HG02852 (cell line): Measurements from ENCODE around the gene PDLIM3.
"Not testable (repeated sequence)": the region's sequence is repeated elsewhere in the genome, so short reads cannot be mapped to it uniquely, and the experiment has no call there.

Source experiments
- ATAC-seq: cut with Tn5 transposase; IDR thresholded peaks from one replicate; pipeline ENCODE4 v1.9.1; 2021; ENCODE audit warnings: mild to moderate bottlenecking, moderate library complexity; ENCODE audit not compliant: unreplicated experiment

Gene PDLIM3

GRCh38 chr4:185522451-185522850 lies 12.9 kb downstream of the PDLIM3 start:
- ATAC-seq, result no peak

GRCh38 chr4:185520119-185520518 lies 15.2 kb downstream of the PDLIM3 start:
- ATAC-seq, result no peak

GRCh38 chr4:185518494-185518893 lies 16.8 kb downstream of the PDLIM3 start:
- ATAC-seq, result no peak

GRCh38 chr4:185518069-185518468 lies 17.2 kb downstream of the PDLIM3 start:
- ATAC-seq, result no peak

GRCh38 chr4:185515248-185515647 lies 20.1 kb downstream of the PDLIM3 start:
- no peak for ATAC-seq

- ATAC-seq, result no peak
Measured at GRCh38 chr4:185514182-185514697, 21.1 kb downstream of the PDLIM3 start.

- ATAC-seq, result no peak
Measured at GRCh38 chr4:185513489-185514181, 21.7 kb downstream of the PDLIM3 start.

- ATAC-seq, result no peak
Measured at GRCh38 chr4:185512516-185512915, 22.8 kb downstream of the PDLIM3 start.

GRCh38 chr4:185511243-185511642 lies 24.1 kb downstream of the PDLIM3 start:
- ATAC-seq, result not testable (repeated sequence)

- no peak for ATAC-seq
Measured at GRCh38 chr4:185510806-185511205, 24.5 kb downstream of the PDLIM3 start.

GRCh38 chr4:185508181-185508580 lies 27.1 kb downstream of the PDLIM3 start:
- ATAC-seq, result no peak

GRCh38 chr4:185506422-185506821 lies 28.9 kb downstream of the PDLIM3 start:
- no peak for ATAC-seq

- ATAC-seq, result no peak
Measured at GRCh38 chr4:185504098-185505047, 30.9 kb downstream of the PDLIM3 start.

- ATAC-seq, result no peak
Measured at GRCh38 chr4:185502386-185502785, 32.9 kb downstream of the PDLIM3 start.

- no peak for ATAC-seq
Measured at GRCh38 chr4:185500576-185500975, 34.7 kb downstream of the PDLIM3 start.

- ATAC-seq, result no peak
Measured at GRCh38 chr4:185500035-185500434, 35.3 kb downstream of the PDLIM3 start.

- no peak for ATAC-seq
Measured at GRCh38 chr4:185488650-185489049, 46.7 kb downstream of the PDLIM3 start.

- ATAC-seq, result no peak
Measured at GRCh38 chr4:185481401-185481800, 53.9 kb downstream of the PDLIM3 start.

GRCh38 chr4:185480016-185480732 lies 55.1 kb downstream of the PDLIM3 start:
- ATAC-seq, result peak; percentile 28

- ATAC-seq, result peak; percentile 90
Measured at GRCh38 chr4:185479507-185479971, 55.8 kb downstream of the PDLIM3 start.

- ATAC-seq, result no peak
Measured at GRCh38 chr4:185473247-185473646, 62.1 kb downstream of the PDLIM3 start.
